A673 (cell line): ENCODE results near the gene P2RX3.

Source experiments
- EZH2 ChIP-seq: fragments of 200-600 bp; sonication (generic); IDR thresholded peaks from 2 replicates; pipeline ENCODE4 v1.6.1; 2017; ENCODE audit warnings: borderline replicate concordance, low read depth, mild to moderate bottlenecking, mixed read lengths, antibody characterized with exemption, low read length; ENCODE audit not compliant: poor library complexity, severe bottlenecking
- TF ChIP-seq, protein P1 (sequence below): fragments of 300-800, 200-600 bp; sonication (generic); conservative IDR thresholded peaks from 2 replicates; pipeline ENCODE4 v1.5.1; 2017; ENCODE audit warnings: low read depth, mild to moderate bottlenecking, antibody characterized with exemption, low read length, moderate library complexity, mixed read lengths

DNA sequence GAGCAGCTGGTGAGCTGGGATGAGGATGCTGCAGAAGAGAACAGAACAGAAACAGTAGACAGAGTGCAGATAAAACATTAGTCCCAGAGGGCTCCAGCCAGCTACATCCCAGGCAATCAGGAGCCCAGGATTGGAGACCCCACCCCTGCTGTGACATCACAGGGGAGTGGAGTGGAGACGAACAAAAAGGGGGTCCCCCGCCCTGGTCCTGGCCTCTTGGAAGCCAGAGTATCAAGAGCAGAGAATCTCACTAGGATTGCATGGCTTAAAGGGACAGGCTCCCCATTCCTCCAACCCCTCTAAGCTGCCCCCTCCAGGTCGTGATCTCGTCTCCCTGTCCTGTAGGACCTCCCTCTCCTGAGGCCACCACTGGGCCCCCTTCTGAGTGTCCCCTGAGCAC lies at the start of gene P2RX3:
- TF ChIP-seq, protein P1, sequence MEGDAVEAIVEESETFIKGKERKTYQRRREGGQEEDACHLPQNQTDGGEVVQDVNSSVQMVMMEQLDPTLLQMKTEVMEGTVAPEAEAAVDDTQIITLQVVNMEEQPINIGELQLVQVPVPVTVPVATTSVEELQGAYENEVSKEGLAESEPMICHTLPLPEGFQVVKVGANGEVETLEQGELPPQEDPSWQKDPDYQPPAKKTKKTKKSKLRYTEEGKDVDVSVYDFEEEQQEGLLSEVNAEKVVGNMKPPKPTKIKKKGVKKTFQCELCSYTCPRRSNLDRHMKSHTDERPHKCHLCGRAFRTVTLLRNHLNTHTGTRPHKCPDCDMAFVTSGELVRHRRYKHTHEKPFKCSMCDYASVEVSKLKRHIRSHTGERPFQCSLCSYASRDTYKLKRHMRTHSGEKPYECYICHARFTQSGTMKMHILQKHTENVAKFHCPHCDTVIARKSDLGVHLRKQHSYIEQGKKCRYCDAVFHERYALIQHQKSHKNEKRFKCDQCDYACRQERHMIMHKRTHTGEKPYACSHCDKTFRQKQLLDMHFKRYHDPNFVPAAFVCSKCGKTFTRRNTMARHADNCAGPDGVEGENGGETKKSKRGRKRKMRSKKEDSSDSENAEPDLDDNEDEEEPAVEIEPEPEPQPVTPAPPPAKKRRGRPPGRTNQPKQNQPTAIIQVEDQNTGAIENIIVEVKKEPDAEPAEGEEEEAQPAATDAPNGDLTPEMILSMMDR = no peak
- TF ChIP-seq EZH2 = no peak
